Measurements from ENCODE around the gene TRMT61B. TPM values are rescaled to one million over a fixed set of nuclear protein-coding genes. Genes with fewer than 3 reads are reported as not detected.

Gene TRMT61B
- total RNA-seq, result 10 to 100 TPM in 3 of 4 donors, 1 to 10 TPM in 1; 8.6 to 20.3 (median 12.7) TPM

DNA sequence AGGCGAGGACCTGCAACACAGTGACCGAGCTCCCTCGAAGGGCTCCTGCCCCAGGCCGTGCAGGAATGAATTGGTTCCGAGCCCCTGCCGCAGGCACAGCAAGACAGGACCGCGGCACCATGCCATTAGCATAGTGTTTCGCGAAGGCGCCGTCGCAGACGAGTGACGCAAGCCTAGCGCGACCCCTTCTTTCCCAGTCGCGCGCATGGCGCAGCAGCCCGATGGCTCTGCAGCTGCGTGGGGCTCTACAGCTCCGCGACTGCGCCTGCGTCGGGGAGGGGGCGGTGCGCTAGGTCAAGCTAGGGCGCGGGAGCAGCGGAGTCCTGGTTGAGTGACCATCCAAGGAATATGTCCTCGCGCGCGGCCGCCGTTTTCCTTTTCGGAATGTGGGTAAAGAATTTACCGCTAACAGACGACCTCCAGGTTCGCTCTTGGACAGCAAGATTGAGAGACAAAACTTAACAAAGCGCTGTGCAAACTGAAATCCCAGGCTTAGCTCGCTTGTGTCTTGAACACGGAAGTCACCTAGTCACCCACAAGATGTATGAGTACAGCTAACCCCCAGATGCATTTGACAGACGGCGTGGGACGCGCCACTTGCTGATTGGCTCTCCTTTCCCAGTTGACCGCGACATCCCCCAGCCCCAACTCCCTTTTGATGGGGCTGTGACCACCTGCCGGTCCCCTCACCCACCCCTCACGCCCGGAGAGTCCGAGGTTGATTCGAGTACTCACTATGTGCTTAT, at the start of gene TRMT61B:
Gene TRMT61B, minus strand, starts transcription at position 164 of the 746 bp plus-strand sequence. Its CDS starts 32 bp downstream, at position 132.
- no peaks in the 10 kb centered on the region for H3K9me3 ChIP-seq
- H3K27me3 ChIP-seq, result peaks cover under 1% of the 10 kb centered on the region
- no peaks in the 10 kb centered on the region for H3K36me3 ChIP-seq
- H3K27ac ChIP-seq, result peak within 1 kb of the TSS; percentile 50 to 85 (median 84)
- peak; percentile 54 to 71 for TF ChIP-seq POLR2A (IDR thresholded peaks at IDR 0.05)
- TF ChIP-seq POLR2AphosphoS5 (IDR thresholded peaks at IDR 0.05), result peak; percentile 93
- no peak for TF ChIP-seq EP300 (IDR thresholded peaks at IDR 0.05)
- TF ChIP-seq, protein P1, sequence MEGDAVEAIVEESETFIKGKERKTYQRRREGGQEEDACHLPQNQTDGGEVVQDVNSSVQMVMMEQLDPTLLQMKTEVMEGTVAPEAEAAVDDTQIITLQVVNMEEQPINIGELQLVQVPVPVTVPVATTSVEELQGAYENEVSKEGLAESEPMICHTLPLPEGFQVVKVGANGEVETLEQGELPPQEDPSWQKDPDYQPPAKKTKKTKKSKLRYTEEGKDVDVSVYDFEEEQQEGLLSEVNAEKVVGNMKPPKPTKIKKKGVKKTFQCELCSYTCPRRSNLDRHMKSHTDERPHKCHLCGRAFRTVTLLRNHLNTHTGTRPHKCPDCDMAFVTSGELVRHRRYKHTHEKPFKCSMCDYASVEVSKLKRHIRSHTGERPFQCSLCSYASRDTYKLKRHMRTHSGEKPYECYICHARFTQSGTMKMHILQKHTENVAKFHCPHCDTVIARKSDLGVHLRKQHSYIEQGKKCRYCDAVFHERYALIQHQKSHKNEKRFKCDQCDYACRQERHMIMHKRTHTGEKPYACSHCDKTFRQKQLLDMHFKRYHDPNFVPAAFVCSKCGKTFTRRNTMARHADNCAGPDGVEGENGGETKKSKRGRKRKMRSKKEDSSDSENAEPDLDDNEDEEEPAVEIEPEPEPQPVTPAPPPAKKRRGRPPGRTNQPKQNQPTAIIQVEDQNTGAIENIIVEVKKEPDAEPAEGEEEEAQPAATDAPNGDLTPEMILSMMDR (IDR thresholded peaks at IDR 0.05), result peak in 1 of 4 experiments; percentile 26
- ATAC-seq, result peak; percentile 99
- peaks cover 4 to 47% (median 17%) of the 10 kb centered on the region in 3 donors for H3K4me1 ChIP-seq
- peak within 1 kb of the TSS; percentile 60 to 82 for H3K4me3 ChIP-seq
- WGBS, 2 donors (ENCODE audit: low coverage in 1 of 2), result 0 to 4% methylated on average over 9 to 15 of the region's 57 CpGs

DNA sequence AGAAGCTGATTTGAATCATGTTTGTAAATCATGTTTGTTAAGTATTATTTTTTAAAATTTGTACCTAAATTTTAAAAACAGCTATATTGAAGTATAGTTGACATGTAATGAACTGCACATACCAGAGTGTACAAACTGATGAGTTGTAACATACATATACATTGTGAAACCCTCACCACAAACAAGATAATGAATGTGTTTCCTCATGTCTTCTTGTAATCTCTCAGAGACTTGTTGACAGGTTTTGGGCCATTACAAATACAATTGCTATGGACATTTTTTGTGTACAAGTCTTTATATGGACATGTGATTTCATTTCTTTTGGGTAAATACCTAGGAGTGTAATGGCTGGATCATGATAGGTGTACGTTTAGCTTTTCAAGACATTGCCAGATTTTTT, 45.8 kb upstream of the TRMT61B start:
- Histone ChIP-seq H3K4me3 (no peak overlapping the region), H3K9me3 (no peaks in the 10 kb centered on the region), H3K36me3 (peaks cover 0 to 77% of the 10 kb centered on the region in 2 donors), H3K4me1 (no peaks in the 10 kb centered on the region), H3K27me3 (no peaks in the 10 kb centered on the region), H3K27ac (no peak overlapping the region)
- 85 to 94% methylated on average over 1 of the region's 1 CpG for WGBS, 2 donors (ENCODE audit: low coverage in 1 of 2)
- ATAC-seq, result no peak
- TF ChIP-seq, protein P1 (IDR thresholded peaks at IDR 0.05), result no peak
- no peak for TF ChIP-seq POLR2A (IDR thresholded peaks at IDR 0.05)
- no peak for TF ChIP-seq POLR2AphosphoS5 (IDR thresholded peaks at IDR 0.05)
- no peak for TF ChIP-seq EP300 (IDR thresholded peaks at IDR 0.05)

DNA sequence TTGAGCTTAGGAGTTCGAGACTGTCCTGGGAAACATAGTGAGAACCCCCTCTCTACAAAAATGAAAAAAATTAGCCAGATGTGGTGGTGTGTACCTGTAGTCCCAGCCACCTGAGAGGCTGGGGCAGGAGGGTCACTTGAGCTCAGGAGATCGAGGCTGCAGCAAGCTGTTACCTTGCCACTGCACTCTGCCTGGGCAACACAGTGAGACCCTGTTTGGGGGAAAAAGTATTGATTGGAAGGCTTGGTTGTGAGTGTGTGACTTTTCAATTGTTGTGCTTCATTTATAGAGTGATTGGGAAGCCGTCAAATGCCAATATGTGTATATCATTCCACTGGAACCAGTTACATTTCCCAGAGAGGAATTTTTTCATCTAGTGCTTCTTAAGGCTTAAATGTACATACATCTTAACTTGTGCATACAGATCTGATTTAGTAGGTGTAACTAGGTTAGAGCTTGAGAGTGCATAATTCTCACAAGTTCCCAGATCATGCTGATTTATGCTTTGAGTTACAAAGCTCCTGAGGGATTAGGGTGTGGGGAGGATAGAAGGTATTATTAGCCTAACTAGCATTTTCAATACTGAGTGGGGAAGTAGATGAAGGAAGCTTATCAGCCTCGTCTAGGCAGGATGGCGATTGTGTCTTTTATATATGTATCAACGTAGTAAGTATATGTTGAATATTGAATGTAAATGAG, 39.7 kb upstream of the TRMT61B start:
- no peak for ATAC-seq

DNA sequence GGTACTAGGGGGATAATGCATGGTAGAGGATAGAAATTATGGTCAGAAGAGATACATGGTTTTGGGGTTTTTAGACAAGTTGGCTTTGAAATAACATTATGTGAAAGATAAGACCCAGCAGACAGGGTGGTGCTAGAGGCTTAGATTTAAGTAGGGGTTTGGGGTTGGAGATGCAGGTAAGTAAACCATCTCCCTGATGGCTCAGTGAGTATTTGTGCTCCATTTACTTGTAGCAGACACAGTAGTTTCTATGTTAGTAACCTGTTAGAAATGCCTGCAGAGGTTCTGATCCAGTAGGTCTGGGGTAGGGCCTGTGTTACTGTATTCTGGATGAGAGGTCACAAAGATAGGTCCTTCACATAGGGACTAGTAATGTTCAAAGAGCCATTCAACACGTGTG, 38.1 kb upstream of the TRMT61B start:
- TF ChIP-seq POLR2A (IDR thresholded peaks at IDR 0.05) (no peak), POLR2AphosphoS5 (IDR thresholded peaks at IDR 0.05) (no peak), EP300 (IDR thresholded peaks at IDR 0.05) (no peak)
- TF ChIP-seq, protein P1 (IDR thresholded peaks at IDR 0.05), result no peak
- Histone ChIP-seq H3K9me3 (no peaks in the 10 kb centered on the region), H3K4me1 (peaks cover 0 to 14% (median 0%) of the 10 kb centered on the region in 3 donors), H3K4me3 (no peak overlapping the region), H3K27ac (no peak overlapping the region), H3K27me3 (no peaks in the 10 kb centered on the region), H3K36me3 (peaks cover 0 to 73% of the 10 kb centered on the region in 2 donors)
- WGBS, 2 donors (ENCODE audit: low coverage in 1 of 2), result 0 to 14% methylated on average over 1 of the region's 1 CpG
- ATAC-seq, result no peak

More for the DNA sequence above, 39.7 kb upstream of the TRMT61B start:
- WGBS, 2 donors (ENCODE audit: low coverage in 1 of 2), result 78 to 82% methylated on average over 5 of the region's 6 CpGs
- H3K4me3 ChIP-seq, result no peak overlapping the region
- H3K9me3 ChIP-seq, result no peaks in the 10 kb centered on the region
- H3K27me3 ChIP-seq, result no peaks in the 10 kb centered on the region
- H3K4me1 ChIP-seq, result no peaks in the 10 kb centered on the region
- TF ChIP-seq, protein P1 (IDR thresholded peaks at IDR 0.05), result no peak
- no peak for TF ChIP-seq EP300 (IDR thresholded peaks at IDR 0.05)
- TF ChIP-seq POLR2A (IDR thresholded peaks at IDR 0.05), result no peak
- no peak for TF ChIP-seq POLR2AphosphoS5 (IDR thresholded peaks at IDR 0.05)
- H3K36me3 ChIP-seq, result peaks cover 0 to 79% of the 10 kb centered on the region in 2 donors
- H3K27ac ChIP-seq, result no peak overlapping the region

All from gastroesophageal sphincter (tissue), 4 donors.